K562 (cell line): Measurements from ENCODE around the gene FAM81B. TPM values are rescaled to one million over a fixed set of nuclear protein-coding genes. Genes with fewer than 3 reads are reported as not detected.

Experiments used
- ATAC-seq: fragments of 200-7000 bp; cut with Tn5 transposase; 3 replicates; pipeline ENCODE4 v1.9.1; 2020; ENCODE audit warnings: moderate library complexity
- BruUV-seq: library from RNA; stranded (reverse); fragments of 400-500 nt; replicated peaks from 2 replicates; lab custom pipeline; 2021; lab: Mats Ljungman, UMichigan
- CTCF ChIA-PET: fragments of 300-600 bp; formaldehyde crosslinking; extraction: SDS; loops from one replicate; lab custom pipeline; 2021; ENCODE audit warnings: low intra/inter-chr PET ratio; lab: Yijun Ruan, JAX
- POLR2A ChIA-PET: fragments of 300-600, 350-650 bp; sonication (Branson Sonifier 250); formaldehyde crosslinking; extraction: SDS; loops from one replicate; lab custom pipeline; 2021; ENCODE audit warnings: antibody characterized with exemption, inconsistent platforms; lab: Yijun Ruan, JAX
- DNase-seq, 4 experiments: peaks; one replicate each; pipeline versions ENCODE4 v3.0.0 to v3.0.0-alpha.2; 2011 to 2018; ENCODE audit warnings: low spot score in 3 of 4, mixed read lengths in 3 of 4; ENCODE audit errors: extremely low read depth in 1 of 4
- FAIRE-seq: peaks from 2 replicates; lab custom pipeline; 2011; peaks lifted over from hg19 to GRCh38; lab: Jason Lieb, UNC
- H2AFZ ChIP-seq: 2 replicates; pipeline ENCODE4 v1.6.0; 2011; ENCODE audit warnings: low read depth, low read length, control low read depth, inconsistent platforms
- H3K27ac ChIP-seq: fragments of 200-600 bp; 3 replicates; pipeline ENCODE4 v1.8.0; 2011; ENCODE audit warnings: low read depth, mild to moderate bottlenecking, control low read depth, inconsistent platforms, low read length, moderate library complexity, mixed read lengths; ENCODE audit errors: extremely low read depth
- H3K27me3 ChIP-seq, 2 experiments: fragments of 300-600 bp in 1 of 2; 2 replicates in 1 of 2; 3 replicates in 1 of 2; pipeline versions ENCODE4 v1.6.0 to v1.8.0; 2011; ENCODE audit warnings: inconsistent platforms in 2 of 2, low read length in 2 of 2, mild to moderate bottlenecking in 1 of 2, mixed read lengths in 1 of 2, moderate library complexity in 1 of 2; ENCODE audit not compliant: control insufficient read depth in 2 of 2, insufficient read depth in 2 of 2
- H3K36me3 ChIP-seq: fragments of 300-600 bp; 3 replicates; pipeline ENCODE4 v1.8.0; 2011; ENCODE audit warnings: mild to moderate bottlenecking, low read length, inconsistent platforms; ENCODE audit not compliant: control insufficient read depth, insufficient read depth
- H3K4me1 ChIP-seq, 2 experiments: fragments of 200-600 bp in 1 of 2; replicated peaks in 1 of 2; 2 replicates in 1 of 2; 3 replicates in 1 of 2; pipeline versions ENCODE4 v1.5.1 to v1.8.0; 2011; ENCODE audit warnings: inconsistent platforms in 2 of 2, low read length in 2 of 2, mild to moderate bottlenecking in 1 of 2, mixed read lengths in 1 of 2, moderate library complexity in 1 of 2; ENCODE audit not compliant: control insufficient read depth in 2 of 2, insufficient read depth in 2 of 2
- H3K4me2 ChIP-seq: 2 replicates; pipeline ENCODE4 v1.6.1; 2011; ENCODE audit warnings: low read length, control low read depth, inconsistent platforms, mixed read lengths; ENCODE audit not compliant: insufficient read depth
- H3K4me3 ChIP-seq: fragments of 200-600 bp; sonication (generic), shearing (Covaris generic); 2 replicates; pipeline ENCODE4 v1.5.1; 2016; ENCODE audit warnings: control low read depth, inconsistent platforms
- H3K79me2 ChIP-seq: fragments of 200-600 bp; 3 replicates; pipeline ENCODE4 v1.8.0; 2011; ENCODE audit warnings: low read length, inconsistent platforms; ENCODE audit not compliant: control insufficient read depth, insufficient read depth
- H3K9ac ChIP-seq, 2 experiments: 2 replicates each; pipeline versions ENCODE4 v1.6.0 to v1.6.1; 2011; ENCODE audit warnings: low read depth in 2 of 2, low read length in 2 of 2, control low read depth in 1 of 2, inconsistent platforms in 1 of 2, mild to moderate bottlenecking in 1 of 2, mixed read lengths in 1 of 2; ENCODE audit not compliant: insufficient read depth in 1 of 2
- H3K9me1 ChIP-seq: one replicate; pipeline ENCODE4 v1.6.0; 2011; ENCODE audit warnings: inconsistent platforms, mild to moderate bottlenecking, low read length, moderate library complexity; ENCODE audit not compliant: control insufficient read depth, insufficient read depth
- H3K9me3 ChIP-seq: replicated peaks from 2 replicates; pipeline ENCODE4 v1.5.1; 2011; ENCODE audit warnings: low read depth, low read length, inconsistent platforms; ENCODE audit not compliant: control insufficient read depth, insufficient read depth
- H4K20me1 ChIP-seq: replicated peaks from 2 replicates; pipeline ENCODE4 v1.6.1; 2011; ENCODE audit warnings: low read length, inconsistent platforms, mixed read lengths; ENCODE audit not compliant: control insufficient read depth, insufficient read depth
- MAFG ChIP-seq: fragments of 450-650 bp; conservative IDR thresholded peaks from 2 replicates; pipeline ENCODE4 v1.6.1; 2016; ENCODE audit warnings: missing genetic modification characterization, missing compliant biosample characterization
- MCM3 ChIP-seq: fragments of 450-650 bp; IDR thresholded peaks from 2 replicates; pipeline ENCODE4 v1.6.1; 2016
- NR2C1 ChIP-seq, 2 experiments: fragments of 450-650 bp; IDR thresholded peaks; 2 replicates each; pipeline ENCODE4 v1.6.1; 2017; ENCODE audit warnings: mild to moderate bottlenecking in 2 of 2, antibody characterized with exemption in 1 of 2, inconsistent platforms in 1 of 2, missing compliant biosample characterization in 1 of 2, missing genetic modification characterization in 1 of 2
- SIRT6 ChIP-seq: IDR thresholded peaks from one replicate; pipeline ENCODE4 v1.6.1; 2012; ENCODE audit warnings: low read depth, mild to moderate bottlenecking, control low read depth, inconsistent platforms, low read length, moderate library complexity
- WGBS: fragments of 100-300 bp; shearing (Covaris generic); methylation state at CpG from one replicate; pipeline ENCODE4 v1.1.6; 2016; ENCODE audit warnings: low coverage, mixed read lengths; ENCODE audit not compliant: insufficient coverage; ENCODE audit errors: missing lambda C conversion rate; 5-methylcytosine and 5-hydroxymethylcytosine counted together
- in situ Hi-C: fragments of 300-500 bp; cut with MboI; formaldehyde crosslinking; loops from 4 replicates; pipeline ENCODE4 v1.15.0; 2018; ENCODE audit warnings: inconsistent platforms, mixed read lengths
- intact Hi-C: fragments of 100-400 bp; cut with micrococcal nuclease; formaldehyde crosslinking; loops from 2 replicates; pipeline ENCODE4 v1.14.2; 2022
- polyA plus RNA-seq, 8 experiments: library from polyadenylated mRNA; depleted of rRNA in 4 of 8; stranded (reverse) in 5 of 8; unstranded in 3 of 8; fragments of >200 nt; fragmentation: Nextera tagmentation in 2 of 8; fragmentation: Illumina TruSeq in 1 of 8; extraction: Ambion mirVana in 2 of 8; extraction: Trizol in 1 of 8; gene quantifications; 2 replicates each; pipeline versions ENCODE4 v1.2.1 to v1.2.3, GENCODE V29; 2011 to 2014; ENCODE audit warnings: inconsistent platforms in 1 of 8, missing spikeins in 1 of 8
- total RNA-seq, 7 experiments: library from RNA; depleted of rRNA in 6 of 7; stranded (reverse); fragments of >200 nt in 6 of 7; fragmentation: Illumina TruSeq in 2 of 7; extraction: Trizol in 2 of 7; gene quantifications; 2 replicates each; pipeline versions ENCODE4 v1.2.1 to v1.2.3, GENCODE V29; 2011 to 2021; ENCODE audit warnings: low replicate concordance in 1 of 7
- TF ChIP-seq, protein P1 (sequence below): fragments of 450-650 bp; IDR thresholded peaks from 2 replicates; pipeline ENCODE4 v1.6.1; 2016; ENCODE audit warnings: low read depth

The FAM81B gene
- total and polyA plus RNA-seq, 9 of the 15 experiments (the other 6 are each of a cell fraction or from before 2014, with no cell fraction given) = 0.08 to 0.64 (median 0.25) TPM; not detected in 2

DNA sequence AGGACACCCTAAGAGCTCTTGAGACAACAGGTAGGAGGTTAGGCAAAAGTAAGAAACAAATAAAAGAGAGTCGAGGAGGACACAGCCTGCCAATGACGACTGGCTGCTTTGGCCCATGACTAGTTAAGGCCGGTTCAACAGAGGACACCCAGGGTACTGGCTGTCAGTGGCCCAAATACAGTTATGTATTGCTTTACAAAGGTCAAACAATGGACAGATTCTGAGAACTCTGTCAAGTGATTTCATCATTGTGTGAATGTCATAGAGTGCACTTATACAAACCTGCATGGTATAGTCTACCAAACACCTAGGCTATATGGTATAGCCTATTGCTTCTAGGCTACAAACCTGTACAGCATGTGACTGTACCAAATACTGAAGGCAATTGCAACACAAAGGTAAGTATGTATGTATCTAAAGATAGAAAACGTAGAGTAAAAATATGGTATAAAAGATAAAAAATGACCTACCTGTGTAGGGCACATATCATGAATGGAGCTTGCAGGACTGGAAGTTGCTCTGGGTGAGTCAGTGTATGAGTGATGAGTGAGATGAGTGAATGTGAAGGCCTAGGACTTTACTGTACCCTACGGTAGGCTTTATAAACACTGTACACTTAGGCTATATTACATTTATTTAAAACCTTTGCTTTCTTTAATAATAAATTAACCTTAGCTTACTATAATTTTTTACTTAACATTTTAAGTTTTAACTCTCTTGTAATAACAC is 6.5 kb upstream of the FAM81B start:
- FAIRE-seq (no peak), DNase-seq (no peak), ATAC-seq (peak; percentile 70)
- H3K9ac ChIP-seq = no peak overlapping the region
- H3K9me1 ChIP-seq = no peaks in the 10 kb centered on the region
- H4K20me1 ChIP-seq = no peaks in the 10 kb centered on the region
- intact Hi-C loops (no loop called here), in situ Hi-C loops (no loop called here)
- no peaks in the 10 kb centered on the region for H3K79me2 ChIP-seq
- H3K9me3 ChIP-seq = no peaks in the 10 kb centered on the region
- ChIA-PET CTCF (no interaction called here), POLR2A (interaction anchor here (0.6 to 1.2 kb wide), 2 partner anchors 10 kb away, joined by 3 read pairs; no protein-coding TSS in a partner anchor)
- no peak overlapping the region for H3K4me2 ChIP-seq
- H3K4me3 ChIP-seq = no peak overlapping the region
- H2AFZ ChIP-seq = no peak overlapping the region
- H3K36me3 ChIP-seq = no peaks in the 10 kb centered on the region
- no peaks in the 10 kb centered on the region for H3K4me1 ChIP-seq
- H3K27ac ChIP-seq = no peak overlapping the region
- no peaks in the 10 kb centered on the region for H3K27me3 ChIP-seq
- WGBS = 3% methylated on average over 5 of the region's 5 CpGs
- BruUV-seq = no TSS peak
- TF ChIP-seq MAFG (tag) (no peak), MCM3 (no peak), NR2C1 (IDR thresholded peaks at IDR 0.05) (no peak), NR2C1 (tag; IDR thresholded peaks at IDR 0.05) (peak; percentile 39; the same call in 1 of the 2 replicates), SIRT6 (no peak)
- TF ChIP-seq, protein P1, sequence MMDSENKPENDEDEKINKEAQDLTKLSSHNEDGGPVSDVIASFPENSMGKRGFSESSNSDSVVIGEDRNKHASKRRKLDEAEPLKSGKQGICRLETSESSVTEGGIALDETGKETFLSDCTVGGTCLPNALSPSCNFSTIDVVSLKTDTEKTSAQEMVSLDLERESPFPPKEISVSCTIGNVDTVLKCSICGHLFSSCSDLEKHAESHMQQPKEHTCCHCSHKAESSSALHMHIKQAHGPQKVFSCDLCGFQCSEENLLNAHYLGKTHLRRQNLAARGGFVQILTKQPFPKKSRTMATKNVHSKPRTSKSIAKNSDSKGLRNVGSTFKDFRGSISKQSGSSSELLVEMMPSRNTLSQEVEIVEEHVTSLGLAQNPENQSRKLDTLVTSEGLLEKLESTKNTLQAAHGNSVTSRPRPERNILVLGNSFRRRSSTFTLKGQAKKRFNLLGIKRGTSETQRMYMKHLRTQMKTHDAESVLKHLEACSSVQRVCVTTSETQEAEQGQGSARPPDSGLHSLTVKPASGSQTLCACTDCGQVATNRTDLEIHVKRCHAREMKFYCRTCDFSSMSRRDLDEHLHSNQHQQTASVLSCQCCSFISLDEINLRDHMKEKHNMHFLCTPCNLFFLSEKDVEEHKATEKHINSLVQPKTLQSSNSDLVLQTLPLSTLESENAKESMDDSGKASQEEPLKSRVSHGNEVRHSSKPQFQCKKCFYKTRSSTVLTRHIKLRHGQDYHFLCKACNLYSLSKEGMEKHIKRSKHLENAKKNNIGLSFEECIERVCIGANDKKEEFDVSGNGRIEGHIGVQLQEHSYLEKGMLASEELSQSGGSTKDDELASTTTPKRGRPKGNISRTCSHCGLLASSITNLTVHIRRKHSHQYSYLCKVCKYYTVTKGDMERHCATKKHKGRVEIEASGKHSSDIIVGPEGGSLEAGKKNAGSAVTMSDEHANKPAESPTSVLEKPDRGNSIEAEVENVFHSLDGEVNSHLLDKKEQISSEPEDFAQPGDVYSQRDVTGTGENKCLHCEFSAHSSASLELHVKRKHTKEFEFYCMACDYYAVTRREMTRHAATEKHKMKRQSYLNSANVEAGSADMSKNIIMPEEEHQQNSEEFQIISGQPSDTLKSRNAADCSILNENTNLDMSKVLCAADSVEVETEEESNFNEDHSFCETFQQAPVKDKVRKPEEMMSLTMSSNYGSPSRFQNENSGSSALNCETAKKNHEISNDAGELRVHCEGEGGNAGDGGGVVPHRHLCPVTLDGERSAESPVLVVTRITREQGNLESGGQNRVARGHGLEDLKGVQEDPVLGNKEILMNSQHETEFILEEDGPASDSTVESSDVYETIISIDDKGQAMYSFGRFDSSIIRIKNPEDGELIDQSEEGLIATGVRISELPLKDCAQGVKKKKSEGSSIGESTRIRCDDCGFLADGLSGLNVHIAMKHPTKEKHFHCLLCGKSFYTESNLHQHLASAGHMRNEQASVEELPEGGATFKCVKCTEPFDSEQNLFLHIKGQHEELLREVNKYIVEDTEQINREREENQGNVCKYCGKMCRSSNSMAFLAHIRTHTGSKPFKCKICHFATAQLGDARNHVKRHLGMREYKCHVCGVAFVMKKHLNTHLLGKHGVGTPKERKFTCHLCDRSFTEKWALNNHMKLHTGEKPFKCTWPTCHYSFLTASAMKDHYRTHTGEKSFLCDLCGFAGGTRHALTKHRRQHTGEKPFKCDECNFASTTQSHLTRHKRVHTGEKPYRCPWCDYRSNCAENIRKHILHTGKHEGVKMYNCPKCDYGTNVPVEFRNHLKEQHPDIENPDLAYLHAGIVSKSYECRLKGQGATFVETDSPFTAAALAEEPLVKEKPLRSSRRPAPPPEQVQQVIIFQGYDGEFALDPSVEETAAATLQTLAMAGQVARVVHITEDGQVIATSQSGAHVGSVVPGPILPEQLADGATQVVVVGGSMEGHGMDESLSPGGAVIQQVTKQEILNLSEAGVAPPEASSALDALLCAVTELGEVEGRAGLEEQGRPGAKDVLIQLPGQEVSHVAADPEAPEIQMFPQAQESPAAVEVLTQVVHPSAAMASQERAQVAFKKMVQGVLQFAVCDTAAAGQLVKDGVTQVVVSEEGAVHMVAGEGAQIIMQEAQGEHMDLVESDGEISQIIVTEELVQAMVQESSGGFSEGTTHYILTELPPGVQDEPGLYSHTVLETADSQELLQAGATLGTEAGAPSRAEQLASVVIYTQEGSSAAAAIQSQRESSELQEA = no peak
